NCI-H1417 treated with DMSO at 0.1 percent for 48 hours (cell line): ENCODE results near the gene ACLY.
"Not testable (repeated sequence)": the region's sequence is repeated elsewhere in the genome, so short reads cannot be mapped to it uniquely, and the experiment has no call there.

Experiments
- DNase-seq: peaks from one replicate; lab custom pipeline; 2025; lab: John Stamatoyannopoulos, UW

ACLY gene

DNA sequence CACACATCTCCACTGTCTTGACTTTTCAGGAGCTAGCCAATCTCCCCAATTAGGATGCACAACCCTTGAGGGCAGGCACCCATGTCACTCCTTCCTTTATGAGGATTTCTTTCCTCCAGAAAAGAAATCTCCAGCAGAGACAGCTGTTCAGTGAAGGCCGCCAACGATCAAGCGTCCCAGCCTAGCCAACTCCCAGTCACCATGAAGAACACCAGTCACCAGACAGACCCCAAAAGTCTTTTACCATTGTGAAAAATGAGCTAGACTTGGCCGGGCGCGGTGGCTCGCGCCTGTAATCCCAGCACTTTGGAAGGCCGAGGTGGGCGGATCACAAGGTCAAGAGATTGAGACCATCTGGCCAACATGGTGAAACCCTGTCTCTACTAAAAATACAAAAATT lies 88.8 kb downstream of the ACLY start:
- not testable (repeated sequence) for DNase-seq

DNA sequence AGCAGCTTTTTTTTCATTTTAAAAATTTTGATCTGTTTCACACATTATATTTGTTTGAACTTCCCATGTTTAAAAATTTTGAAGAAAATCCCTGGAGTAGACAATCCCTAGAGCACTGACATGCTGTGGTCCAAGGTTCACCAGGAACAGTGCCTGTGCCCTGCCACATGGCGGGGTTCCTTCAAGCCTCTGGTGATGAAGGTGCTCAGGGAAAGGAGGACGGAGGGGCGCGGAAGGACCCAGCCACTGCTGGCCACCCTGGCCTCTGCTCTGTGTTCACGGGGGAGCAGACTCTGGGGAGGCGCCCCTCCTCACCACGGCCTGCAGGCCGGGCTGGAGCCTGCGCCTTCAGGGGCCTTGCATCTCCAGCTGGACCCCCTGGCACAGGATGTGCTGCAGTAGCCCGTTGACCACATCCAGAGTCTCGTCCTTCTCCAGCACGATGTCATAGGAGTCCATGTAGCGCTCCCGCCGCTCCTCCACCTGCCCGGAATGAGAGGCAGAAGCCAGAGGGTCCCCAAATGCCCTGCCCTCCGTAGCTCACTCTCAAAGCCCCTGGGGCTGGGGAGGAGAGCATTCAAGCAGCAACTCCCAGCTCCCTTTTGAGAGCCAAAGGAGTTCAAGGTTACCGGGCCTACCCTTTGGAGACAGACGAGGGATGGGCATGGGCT lies 93.4 kb downstream of the ACLY start:
- DNase-seq = no peak

DNA sequence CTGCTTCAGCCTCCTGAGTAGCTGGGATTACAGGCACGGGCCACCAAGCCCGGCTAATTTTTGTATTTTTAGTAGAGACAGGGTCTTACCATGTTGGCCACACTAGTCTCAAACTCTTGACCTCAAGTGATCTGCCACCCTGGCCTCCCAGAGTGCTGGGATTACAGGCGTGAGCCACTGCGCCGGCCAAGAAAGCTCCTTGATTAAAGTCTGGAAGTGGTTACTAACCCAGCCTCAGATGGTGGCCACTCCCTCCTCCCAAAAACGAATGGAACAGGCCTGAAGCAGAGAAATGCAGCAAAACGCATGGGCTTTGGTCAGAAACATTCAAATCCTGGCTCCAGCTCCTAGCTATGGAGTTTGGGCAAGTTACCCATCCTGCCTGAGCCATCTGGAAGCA lies 94.7 kb downstream of the ACLY start:
- DNase-seq = no peak

DNA sequence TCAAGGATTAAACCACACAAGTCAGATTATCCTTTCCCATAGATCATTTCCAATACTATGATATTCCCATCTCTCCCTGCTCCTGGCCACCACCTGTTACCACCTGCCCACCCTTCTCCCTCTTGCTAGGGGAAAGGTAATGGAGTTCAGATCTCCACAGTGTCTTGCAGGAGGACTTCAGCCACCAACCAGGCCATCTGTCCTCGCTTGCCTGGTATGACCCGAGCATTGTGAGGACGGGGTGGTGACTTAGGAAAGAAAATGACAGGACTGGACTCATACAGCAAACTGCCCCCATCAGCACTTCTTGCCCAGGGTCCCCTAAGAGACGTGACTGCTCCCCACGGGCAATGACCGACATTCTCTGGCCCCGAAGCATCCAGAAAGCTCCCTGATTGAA lies 95.2 kb downstream of the ACLY start:
- DNase-seq = no peak

DNA sequence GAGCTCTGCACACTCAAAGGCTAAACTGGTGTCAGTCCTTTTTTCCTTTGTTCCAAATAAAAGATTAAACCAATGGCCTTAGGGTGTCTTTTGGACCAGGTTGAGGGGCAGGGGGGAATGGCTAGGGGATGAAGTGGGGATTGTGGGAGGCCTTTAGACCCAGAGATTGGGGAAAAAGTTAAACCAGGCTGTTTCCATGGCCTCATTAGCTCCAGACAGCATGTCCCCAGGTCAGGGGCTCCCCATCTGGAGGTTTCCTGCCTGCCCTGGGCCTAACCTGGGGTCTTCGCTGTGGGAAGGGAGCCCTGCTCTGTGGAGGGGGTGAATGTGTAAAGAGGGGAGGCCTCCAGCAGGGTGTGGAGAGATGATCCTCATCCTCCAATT lies 95.6 kb downstream of the ACLY start:
- no peak for DNase-seq

DNA sequence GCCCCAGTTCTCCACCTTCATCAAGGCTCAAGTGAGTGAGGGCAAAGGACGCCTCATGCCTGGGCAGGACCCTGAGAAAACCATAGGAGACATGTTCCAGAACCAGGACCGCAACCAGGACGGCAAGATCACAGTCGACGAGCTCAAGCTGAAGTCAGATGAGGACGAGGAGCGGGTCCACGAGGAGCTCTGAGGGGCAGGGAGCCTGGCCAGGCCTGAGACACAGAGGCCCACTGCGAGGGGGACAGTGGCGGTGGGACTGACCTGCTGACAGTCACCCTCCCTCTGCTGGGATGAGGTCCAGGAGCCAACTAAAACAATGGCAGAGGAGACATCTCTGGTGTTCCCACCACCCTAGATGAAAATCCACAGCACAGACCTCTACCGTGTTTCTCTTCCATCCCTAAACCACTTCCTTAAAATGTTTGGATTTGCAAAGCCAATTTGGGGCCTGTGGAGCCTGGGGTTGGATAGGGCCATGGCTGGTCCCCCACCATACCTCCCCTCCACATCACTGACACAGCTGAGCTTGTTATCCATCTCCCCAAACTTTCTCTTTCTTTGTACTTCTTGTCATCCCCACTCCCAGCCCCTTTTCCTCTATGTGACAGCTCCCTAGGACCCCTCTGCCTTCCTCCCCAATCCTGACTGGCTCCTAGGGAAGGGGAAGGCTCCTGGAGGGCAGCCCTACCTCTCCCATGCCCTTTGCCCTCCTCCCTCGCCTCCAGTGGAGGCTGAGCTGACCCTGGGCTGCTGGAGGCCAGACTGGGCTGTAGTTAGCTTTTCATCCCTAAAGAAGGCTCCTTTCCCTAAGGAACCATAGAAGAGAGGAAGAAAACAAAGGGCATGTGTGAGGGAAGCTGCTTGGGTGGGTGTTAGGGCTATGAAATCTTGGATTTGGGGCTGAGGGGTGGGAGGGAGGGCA lies 96.3 kb downstream of the ACLY start:
- no peak for DNase-seq

DNA sequence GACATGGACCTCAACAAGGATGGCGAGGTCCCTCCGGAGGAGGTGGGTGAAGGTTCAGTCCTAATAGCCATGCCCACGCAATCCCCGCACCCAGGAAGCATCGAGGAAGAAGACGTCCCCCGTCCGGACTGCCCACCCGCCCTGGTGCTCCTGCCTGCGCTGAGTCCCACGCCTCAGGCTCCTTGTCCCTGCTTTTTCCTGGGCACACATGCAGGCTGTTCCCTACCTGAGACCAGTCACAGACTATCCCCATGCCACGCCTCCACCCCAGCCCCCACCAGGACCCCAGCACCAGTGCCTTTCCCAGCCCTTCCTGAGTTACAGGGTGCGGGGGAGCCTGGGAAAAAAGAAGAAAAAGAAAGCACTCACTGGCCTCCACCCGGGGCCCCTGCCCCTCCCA lies 97.0 kb downstream of the ACLY start:
- DNase-seq = no peak

DNA sequence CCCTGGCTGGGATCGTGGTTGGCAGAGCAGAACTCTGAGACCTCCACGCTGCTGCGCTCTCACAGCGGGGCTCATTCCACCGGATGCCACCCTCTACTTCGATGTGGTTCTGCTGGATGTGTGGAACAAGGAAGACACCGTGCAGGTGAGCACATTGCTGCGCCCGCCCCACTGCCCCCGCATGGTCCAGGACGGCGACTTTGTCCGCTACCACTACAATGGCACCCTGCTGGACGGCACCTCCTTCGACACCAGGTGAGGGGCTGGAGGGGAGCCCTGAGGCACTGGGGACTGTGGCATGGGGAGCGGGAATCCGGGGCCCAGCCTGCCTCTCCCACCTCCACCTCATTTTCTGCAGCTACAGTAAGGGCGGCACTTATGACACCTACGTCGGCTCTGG lies 100.7 kb downstream of the ACLY start:
- no peak for DNase-seq
